GM12878 (cell line): ENCODE results near the gene EIF2D. TPM values are rescaled to one million over a fixed set of nuclear protein-coding genes. Genes with fewer than 3 reads are reported as not detected.
A peak's percentile ranks its signal among the peaks of the same experiment; 100 is the strongest.

ENCODE experiments used
- ATAC-seq: fragments of 200-7000 bp; cut with Tn5 transposase; 3 replicates; pipeline ENCODE4 v1.9.1; 2020; ENCODE audit warnings: mild to moderate bottlenecking, moderate library complexity
- BruUV-seq: library from RNA; stranded (reverse); fragments of 400-500 nt; replicated peaks from 2 replicates; lab custom pipeline; 2021; lab: Mats Ljungman, UMichigan
- CTCF ChIA-PET: fragments of 300-600 bp; sonication (Branson Sonifier 250); formaldehyde crosslinking; extraction: SDS; loops from one replicate; lab custom pipeline; 2021; ENCODE audit warnings: inconsistent platforms; lab: Yijun Ruan, JAX
- POLR2A ChIA-PET: fragments of 350-600 bp; formaldehyde crosslinking; extraction: SDS; loops from one replicate; lab custom pipeline; 2021; ENCODE audit warnings: inconsistent platforms; lab: Charles Lee
- RAD21 ChIA-PET: fragments of 300-600 bp; sonication (Branson Sonifier 250); formaldehyde crosslinking; loops from one replicate; lab custom pipeline; 2023; ENCODE audit warnings: antibody characterized with exemption; ENCODE audit not compliant: unreplicated experiment; lab: Charles Lee
- SMC1A ChIA-PET: fragments of 300-600 bp; sonication (Branson Sonifier 250); formaldehyde crosslinking; loops from one replicate; lab custom pipeline; 2023; ENCODE audit not compliant: unreplicated experiment, uncharacterized antibody; lab: Charles Lee
- DNase-seq: peaks from one replicate; pipeline ENCODE4 v3.0.0-alpha.2; 2011; ENCODE audit warnings: low read depth, low spot score
- FAIRE-seq: peaks from 3 replicates; lab custom pipeline; 2011; peaks lifted over from hg19 to GRCh38; lab: Jason Lieb, UNC
- H2AFZ ChIP-seq: 2 replicates; pipeline ENCODE4 v1.6.0; 2011; ENCODE audit warnings: low read depth, low read length, control low read depth; ENCODE audit not compliant: control insufficient read depth
- H3K27ac ChIP-seq: 2 replicates; pipeline ENCODE4 v1.5.1; 2011; ENCODE audit warnings: control low read depth; ENCODE audit not compliant: control insufficient read depth, insufficient read depth
- H3K27me3 ChIP-seq, 2 experiments: replicated peaks in 1 of 2; 2 replicates each; pipeline versions ENCODE4 v1.6.0 to v1.6.1; 2011; ENCODE audit warnings: low read length in 1 of 2; ENCODE audit not compliant: control insufficient read depth in 2 of 2, insufficient read depth in 2 of 2
- H3K36me3 ChIP-seq, 2 experiments: 2 replicates each; pipeline ENCODE4 v1.5.1; 2011; ENCODE audit warnings: low read length in 1 of 2; ENCODE audit not compliant: control insufficient read depth in 2 of 2, insufficient read depth in 2 of 2
- H3K4me1 ChIP-seq: 2 replicates; pipeline ENCODE4 v1.6.1; 2011; ENCODE audit warnings: mild to moderate bottlenecking, low read length, moderate library complexity, mixed read lengths; ENCODE audit not compliant: control insufficient read depth, insufficient read depth
- H3K4me2 ChIP-seq: 2 replicates; pipeline ENCODE4 v1.6.0; 2011; ENCODE audit warnings: control low read depth; ENCODE audit not compliant: control insufficient read depth, insufficient read depth
- H3K4me3 ChIP-seq: fragments of 200-600 bp; sonication (generic); 2 replicates; pipeline ENCODE4 v1.5.1; 2016
- H3K79me2 ChIP-seq: 2 replicates; pipeline ENCODE4 v1.6.0; 2011; ENCODE audit warnings: low read length; ENCODE audit not compliant: control insufficient read depth, insufficient read depth
- H3K9ac ChIP-seq: 2 replicates; pipeline ENCODE4 v1.8.0; 2011; ENCODE audit warnings: low read length, control low read depth, mixed read lengths; ENCODE audit not compliant: control insufficient read depth, insufficient read depth
- H3K9me3 ChIP-seq: replicated peaks from 3 replicates; pipeline ENCODE4 v1.5.1; 2011; ENCODE audit warnings: mild to moderate bottlenecking, low read length; ENCODE audit not compliant: control insufficient read depth, insufficient read depth
- H4K20me1 ChIP-seq: 2 replicates; pipeline ENCODE4 v1.6.0; 2011; ENCODE audit not compliant: control insufficient read depth, insufficient read depth
- DPF2 ChIP-seq: fragments of 450-650 bp; IDR thresholded peaks from 2 replicates; pipeline ENCODE4 v1.6.1; 2017; ENCODE audit warnings: mild to moderate bottlenecking
- NR2C1 ChIP-seq: fragments of 450-650 bp; IDR thresholded peaks from 2 replicates; pipeline ENCODE4 v1.6.1; 2017; ENCODE audit warnings: antibody characterized with exemption, mild to moderate bottlenecking, moderate library complexity
- POLR2AphosphoS5 ChIP-seq: IDR thresholded peaks from 2 replicates; pipeline ENCODE4 v1.6.1; 2011; ENCODE audit warnings: mild to moderate bottlenecking, low read length, inconsistent platforms
- YBX1 ChIP-seq: fragments of 450-650 bp; IDR thresholded peaks from 2 replicates; pipeline ENCODE4 v1.6.1; 2016; ENCODE audit warnings: antibody characterized with exemption
- WGBS: methylation state at CpG from one replicate; pipeline ENCODE4 v1.1.6; 2016; ENCODE audit warnings: low lambda C conversion rate; ENCODE audit not compliant: insufficient replicate concordance, insufficient coverage; ENCODE audit errors: missing lambda C conversion rate; 5-methylcytosine and 5-hydroxymethylcytosine counted together
- in situ Hi-C: fragments of 300-500 bp; cut with MboI; formaldehyde crosslinking; loops from 9 replicates; pipeline ENCODE4 v1.14.3; 2018; ENCODE audit warnings: mixed read lengths
- intact Hi-C: fragments of 100-400 bp; cut with micrococcal nuclease; formaldehyde crosslinking; loops from one replicate; pipeline ENCODE4 v1.14.2; 2022; ENCODE audit not compliant: unreplicated experiment
- polyA plus RNA-seq, 11 experiments: library from polyadenylated mRNA; depleted of rRNA in 4 of 11; unstranded in 6 of 11; stranded (reverse) in 5 of 11; fragments of >200 nt; fragmentation: Nextera tagmentation in 4 of 11; fragmentation: Illumina TruSeq in 1 of 11; extraction: Ambion mirVana in 4 of 11; extraction: Trizol in 1 of 11; gene quantifications; 1 replicate in 1 of 11; 2 replicates in 10 of 11; pipeline versions ENCODE4 v1.2.1 to v1.2.3, GENCODE V29; 2011 to 2016; ENCODE audit warnings: inconsistent platforms in 2 of 11, missing spikeins in 2 of 11, low read depth in 1 of 11
- total RNA-seq, 4 experiments: library from RNA; depleted of rRNA in 3 of 4; stranded (reverse); fragments of >200 nt in 3 of 4; fragmentation: Illumina TruSeq in 1 of 4; extraction: Trizol in 1 of 4; gene quantifications; 2 replicates each; pipeline versions ENCODE4 v1.2.1 to v1.2.3, GENCODE V29; 2013 to 2021

Gene EIF2D
- total and polyA plus RNA-seq, 10 of the 15 experiments (the other 5 are each of a cell fraction or from before 2014, with no cell fraction given): 65.2 to 133 (median 79.0) TPM

GRCh38 chr1:206565995-206566394 lies 46.3 kb downstream of the EIF2D start:
- no peak overlapping the region; the same call in 1 of the 2 replicates for H3K27ac ChIP-seq
- BruUV-seq: no TSS peak
- H3K9me3 ChIP-seq: no peaks in the 10 kb centered on the region
- no peak for DNase-seq
- H4K20me1 ChIP-seq: peaks cover 12% of the 10 kb centered on the region
- H3K36me3 ChIP-seq: peaks cover 10 to 64% of the 10 kb centered on the region in 2 experiments
- no peak overlapping the region; the same call in 1 of the 2 replicates for H3K9ac ChIP-seq
- H3K4me3 ChIP-seq: no peak overlapping the region
- ChIA-PET RAD21 (interaction anchor here (1.8 to 4.8 kb wide), 3 partner anchors 12 to 87 kb away, joined by 7 to 57 read pairs (median 12); no protein-coding TSS in a partner anchor), CTCF (interaction anchor here (1.0 to 18.4 kb wide), 9 partner anchors 9 to 322 kb away, joined by 3 to 330 read pairs (median 5); partner anchors contain the start of gene RASSF5), SMC1A (interaction anchor here (1.5 to 21.1 kb wide), 5 partner anchors 10 to 23 kb away, joined by 5 to 476 read pairs (median 7); no protein-coding TSS in a partner anchor), POLR2A (interaction anchor here (0.8 to 9.0 kb wide), 3 partner anchors 9 to 71 kb away, joined by 3 to 117 read pairs (median 3); no protein-coding TSS in a partner anchor)
- peak overlapping the region; percentile 78 for H3K4me2 ChIP-seq
- in situ Hi-C loops: no loop called here
- H3K79me2 ChIP-seq: peaks cover 96% of the 10 kb centered on the region
- no peaks in the 10 kb centered on the region for H3K27me3 ChIP-seq
- intact Hi-C loops: no loop called here
- peaks cover 58% of the 10 kb centered on the region for H3K4me1 ChIP-seq
- FAIRE-seq: no peak
- TF ChIP-seq DPF2: no peak
- 0 out of 2 replicates have a peak, but pooled peaks have one; percentile 10 for TF ChIP-seq POLR2AphosphoS5
- TF ChIP-seq, all 136 proteins: peak for 1
- no peak for ATAC-seq
- no peak overlapping the region for H2AFZ ChIP-seq
- WGBS: 76% methylated on average over 4 of the region's 4 CpGs

- peaks cover 12% of the 10 kb centered on the region for H4K20me1 ChIP-seq
- FAIRE-seq (no peak), DNase-seq (no peak), ATAC-seq (peak; percentile 9)
- H3K36me3 ChIP-seq: peaks cover 10 to 55% of the 10 kb centered on the region in 2 experiments
- in situ Hi-C loops: no loop called here
- WGBS: 4% methylated on average over 1 of the region's 1 CpG
- peak overlapping the region; percentile 78 for H3K4me2 ChIP-seq
- peak overlapping the region; percentile 56 for H3K4me3 ChIP-seq
- TF ChIP-seq YBX1: no peak
- no peak for TF ChIP-seq NR2C1
- 0 out of 2 replicates have a peak, but pooled peaks have one; percentile 8 for TF ChIP-seq POLR2AphosphoS5
- ChIA-PET SMC1A (interaction anchor here (0.6 to 21.1 kb wide), 15 partner anchors 9 to 181 kb away, joined by 3 to 476 read pairs (median 5); partner anchors contain the start of genes DYRK3 and IKBKE), RAD21 (interaction anchor here (0.5 to 4.8 kb wide), 11 partner anchors 9 to 161 kb away, joined by 3 to 57 read pairs (median 4); partner anchors contain the start of gene IKBKE), POLR2A (interaction anchor here (0.5 to 9.0 kb wide), 7 partner anchors 8 to 150 kb away, joined by 3 to 117 read pairs (median 5); partner anchors contain the start of gene EIF2D), CTCF (interaction anchor here (0.7 to 18.4 kb wide), 13 partner anchors 9 to 841 kb away, joined by 3 to 330 read pairs (median 4); partner anchors contain the start of gene EIF2D)
- BruUV-seq: no TSS peak
- no peaks in the 10 kb centered on the region for H3K27me3 ChIP-seq
- no peak overlapping the region for H2AFZ ChIP-seq
- H3K27ac ChIP-seq: peak overlapping the region; percentile 81
- H3K9me3 ChIP-seq: no peaks in the 10 kb centered on the region
- intact Hi-C loops: loop anchor here (1.0 kb wide), 1 partner anchor 17 kb away; no protein-coding TSS in a partner anchor
- peaks cover 61% of the 10 kb centered on the region for H3K4me1 ChIP-seq
- peaks cover 97% of the 10 kb centered on the region for H3K79me2 ChIP-seq
- peak overlapping the region; percentile 47 for H3K9ac ChIP-seq
Measured at GRCh38 chr1:206563367-206564207, 48.7 kb downstream of the EIF2D start.
